ENCODE data around the gene MN1.
A peak's percentile ranks its signal among the peaks of the same experiment; 100 is the strongest.

MN1 gene

GRCh38 chr22:27731621-27732020, 69.9 kb downstream of the MN1 start:
- DNase-seq: no peak

GRCh38 chr22:27730641-27731433, 70.7 kb downstream of the MN1 start:
- no peak for DNase-seq

- peak; percentile 61 to 75 (median 64) for DNase-seq
These were observed 72.3 kb downstream of the MN1 start for GRCh38 chr22:27729246-27729645.

DNA sequence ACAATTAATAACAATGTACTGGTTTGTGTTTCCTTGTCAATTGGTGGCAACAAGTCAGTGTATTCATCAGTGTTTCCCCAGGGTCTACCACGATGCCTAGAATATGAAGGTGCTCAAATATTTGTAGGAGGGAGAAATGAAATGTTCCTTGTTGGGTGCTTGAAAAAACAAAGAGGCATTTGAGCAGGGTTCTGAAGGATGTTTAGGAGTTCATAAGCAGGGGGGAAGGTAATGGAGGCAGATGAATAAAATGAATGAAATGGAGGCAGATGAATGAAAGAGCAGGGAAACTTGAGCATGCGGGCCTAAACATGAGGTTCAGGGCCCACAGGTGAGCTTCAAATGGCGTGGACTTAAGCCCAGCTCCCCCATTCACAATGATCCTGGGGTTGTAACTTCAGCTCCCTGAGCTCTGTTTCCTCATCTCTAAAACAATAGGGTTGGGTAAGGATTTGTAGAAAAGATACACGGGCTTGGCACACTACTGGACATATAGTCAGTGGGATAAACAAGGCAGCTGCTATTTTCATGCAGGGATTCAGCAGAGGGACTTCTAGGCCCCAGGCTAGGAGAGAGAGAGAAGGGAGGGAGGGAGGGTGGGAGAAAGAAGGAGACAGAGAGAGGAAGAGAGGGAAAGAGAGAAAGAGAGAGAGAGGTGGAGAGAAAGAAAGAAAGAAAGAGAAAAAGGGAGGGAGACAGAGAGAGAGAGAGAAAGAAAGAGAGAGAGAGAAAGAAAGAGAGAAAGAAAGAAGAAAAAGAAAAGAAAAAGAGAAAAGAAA, 73.7 kb downstream of the MN1 start:
- DNase-seq: no peak

DNA sequence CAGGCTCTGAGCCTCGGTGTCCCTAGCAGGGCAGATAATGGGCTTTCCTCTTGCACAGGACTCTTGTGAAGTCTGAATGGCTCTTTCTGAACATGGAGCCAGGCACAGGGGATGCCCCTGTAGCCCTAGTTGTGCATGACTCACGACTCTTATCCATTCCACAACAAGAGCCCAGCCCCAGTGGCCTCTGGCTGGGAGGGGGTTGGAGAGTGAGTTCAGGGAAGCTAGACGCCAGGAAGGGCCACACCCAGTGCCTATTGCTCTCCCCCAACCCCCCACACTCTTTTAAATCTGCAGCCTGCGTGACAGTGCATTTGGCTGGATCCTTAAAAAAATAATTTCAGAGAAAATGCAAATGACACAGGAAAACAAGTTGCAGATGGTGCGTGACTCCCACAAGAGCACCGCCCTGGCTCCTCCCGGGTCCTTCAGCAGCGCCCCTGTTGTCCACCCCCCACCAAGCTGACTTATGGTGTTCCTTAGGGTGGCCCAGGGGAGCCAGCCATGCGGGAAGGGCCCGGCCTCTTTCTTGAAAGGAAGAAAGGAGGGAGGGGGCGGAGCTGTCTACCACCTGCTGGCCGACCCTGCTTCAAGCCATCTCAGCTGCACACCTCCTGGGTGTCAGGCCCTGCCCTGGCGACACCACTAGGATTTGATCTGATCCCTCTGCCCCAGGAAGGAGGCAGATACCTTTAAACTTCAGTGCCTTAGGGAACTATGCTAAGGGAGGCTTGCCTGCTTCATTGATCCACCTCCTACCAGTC, 74.7 kb downstream of the MN1 start:
- peak; percentile 78 to 91 (median 78) for DNase-seq

- no peak for DNase-seq
These were observed 75.2 kb downstream of the MN1 start for GRCh38 chr22:27726331-27726685.

- peak; percentile 52 to 62 (median 55) for DNase-seq
These were observed 75.9 kb downstream of the MN1 start for GRCh38 chr22:27725661-27726060.

- DNase-seq: no peak
These were observed 76.8 kb downstream of the MN1 start for GRCh38 chr22:27724709-27725108.

- peak in 1 of 3 donors; percentile 50 for DNase-seq
These were observed 77.4 kb downstream of the MN1 start for GRCh38 chr22:27724157-27724556.

GRCh38 chr22:27723708-27724107, 77.8 kb downstream of the MN1 start:
- no peak for DNase-seq

GRCh38 chr22:27723158-27723557, 78.4 kb downstream of the MN1 start:
- DNase-seq: no peak

DNA sequence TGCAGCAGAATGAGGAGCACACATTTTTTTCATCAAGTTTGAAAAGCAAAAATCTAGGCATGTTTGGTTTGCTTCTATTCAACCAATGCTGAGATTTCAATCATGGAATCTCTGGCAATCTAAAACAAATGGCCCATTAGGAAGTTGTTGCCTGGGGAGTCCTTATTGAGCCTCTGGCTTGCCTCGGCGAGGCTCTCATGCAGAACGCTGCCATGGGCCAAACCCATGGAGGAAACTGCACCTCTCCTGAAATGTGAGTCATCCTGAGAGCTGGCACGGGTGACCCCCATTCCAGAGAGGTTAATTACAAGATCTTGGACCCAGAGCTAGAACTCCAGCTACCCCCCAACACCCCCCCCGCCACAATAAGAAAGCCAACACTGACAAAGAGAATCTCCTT, 80.7 kb downstream of the MN1 start:
- DNase-seq: no peak

- DNase-seq: peak in 1 of 3 donors; percentile 22
These were observed 81.9 kb downstream of the MN1 start for GRCh38 chr22:27719535-27720227.

GRCh38 chr22:27719036-27719347, 82.6 kb downstream of the MN1 start:
- DNase-seq: no peak

GRCh38 chr22:27718186-27719035, 83.1 kb downstream of the MN1 start:
- DNase-seq: peak; percentile 93 to 96 (median 95)

GRCh38 chr22:27717094-27717493, 84.5 kb downstream of the MN1 start:
- no peak for DNase-seq

DNA sequence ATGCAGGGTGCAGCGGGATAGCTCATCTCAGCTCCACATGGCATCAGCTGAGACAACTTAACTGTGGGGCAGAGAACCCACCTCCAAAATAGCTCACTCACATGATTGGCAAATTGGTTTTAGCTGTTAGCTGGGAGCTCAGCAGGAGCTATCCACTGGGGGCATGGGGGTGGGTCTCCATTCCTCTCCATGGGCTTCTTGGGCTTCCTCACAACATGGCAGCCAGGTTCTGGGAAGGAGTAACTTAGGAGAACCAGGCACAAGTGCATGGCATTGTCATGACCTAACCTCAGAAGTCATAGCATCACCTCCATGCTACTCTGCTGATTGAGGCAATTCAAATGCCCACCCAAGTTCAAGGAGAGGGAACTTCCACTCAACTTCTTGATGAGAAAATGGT, 85.5 kb downstream of the MN1 start:
- DNase-seq: no peak

DNA sequence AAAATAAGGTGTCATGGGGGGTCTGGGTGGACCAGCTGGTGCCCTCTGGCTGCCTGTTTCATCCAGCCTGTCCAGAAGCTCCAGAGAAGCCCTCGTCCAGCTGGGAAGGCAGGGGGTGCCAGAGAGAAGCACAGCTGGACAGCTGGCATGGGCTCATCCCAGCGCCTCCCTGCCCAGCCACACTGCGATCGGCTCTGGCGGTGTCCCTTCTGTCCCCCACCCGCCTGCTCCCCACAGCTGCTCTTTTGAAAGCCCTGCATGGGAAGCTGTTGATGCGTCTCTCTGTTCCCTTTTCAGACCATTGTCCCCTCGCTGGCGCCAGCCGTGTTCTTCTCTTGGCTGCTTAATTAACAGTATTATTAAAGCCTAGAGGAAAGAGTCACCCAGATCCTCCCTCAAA, 86.5 kb downstream of the MN1 start:
- DNase-seq: peak; percentile 34 to 58 (median 40)

DNA sequence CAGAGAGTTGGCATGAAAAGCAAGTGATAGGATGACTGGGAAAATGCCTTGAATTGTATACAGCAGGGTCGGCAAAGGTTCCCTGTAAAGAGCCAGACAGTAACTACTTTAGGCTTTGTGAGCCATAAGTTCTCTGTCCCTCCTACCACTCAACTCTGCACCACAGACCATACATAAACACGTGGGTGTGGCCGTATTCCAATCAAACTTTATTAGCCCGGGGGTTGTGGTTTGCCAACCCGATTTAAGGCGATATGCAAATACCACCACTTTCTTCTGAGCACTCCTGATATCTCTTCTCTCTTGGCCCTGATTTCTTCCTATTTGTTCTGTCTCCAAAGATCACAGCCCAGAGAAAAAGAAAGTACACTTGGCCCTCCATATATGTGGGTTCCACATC, 87.5 kb downstream of the MN1 start:
- no peak for DNase-seq

GRCh38 chr22:27713461-27713860, 88.1 kb downstream of the MN1 start:
- no peak for DNase-seq

GRCh38 chr22:27711756-27712155, 89.8 kb downstream of the MN1 start:
- DNase-seq: no peak

GRCh38 chr22:27711012-27711411, 90.5 kb downstream of the MN1 start:
- DNase-seq: no peak

Measured in suppressor macrophage treated with lipopolysaccharide for 1 hour (primary cell).